Left renal cortex interstitium (tissue), 4 donors: ENCODE measurements around the gene PCDH9. TPM values are rescaled to one million over a fixed set of nuclear protein-coding genes. Genes with fewer than 3 reads are reported as not detected.

ENCODE experiments used
- DNase-seq, 4 donors: peaks; one replicate each; pipeline ENCODE4 v3.0.0-alpha.2; 2013; ENCODE audit warnings: low read depth in 4 of 4, low spot score in 2 of 4, missing footprints in 1 of 4
- polyA plus RNA-seq, 4 donors: library from polyadenylated mRNA; unstranded; fragments of 120-200 nt; gene quantifications; one replicate each; pipeline ENCODE4 v1.2.1, GENCODE V29; 2013; ENCODE audit not compliant: insufficient read length in 4 of 4

Gene PCDH9
- polyA plus RNA-seq, 4 donors, result 12.9 to 16.1 (median 13.7) TPM

- no peak for DNase-seq
Observed at GRCh38 chr13:66513728-66514127, 716.4 kb downstream of the PCDH9 start.

DNA sequence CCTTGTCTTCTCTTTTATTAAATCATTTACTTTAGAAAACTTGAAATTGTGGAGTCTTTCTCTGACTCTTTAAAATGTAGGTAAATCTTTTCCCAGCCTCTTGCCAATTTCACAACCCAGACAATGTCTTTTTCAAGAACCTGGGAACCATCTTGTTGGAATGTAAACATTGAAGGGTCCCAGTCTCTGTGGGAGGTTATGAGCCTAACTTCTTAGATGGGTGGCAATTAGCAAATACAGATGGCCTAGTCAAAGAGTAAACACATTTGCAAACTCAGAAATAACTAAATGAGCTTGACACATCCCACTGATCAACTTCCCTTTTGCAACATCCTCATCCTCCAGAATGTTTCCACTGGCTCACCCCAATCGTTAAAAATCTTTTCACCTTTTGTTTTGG is 721.0 kb downstream of the PCDH9 start:
- no peak for DNase-seq

- DNase-seq, result no peak
Observed at GRCh38 chr13:66508153-66508909, 721.8 kb downstream of the PCDH9 start.

GRCh38 chr13:66506979-66507378 is 723.2 kb downstream of the PCDH9 start:
- no peak for DNase-seq

DNA sequence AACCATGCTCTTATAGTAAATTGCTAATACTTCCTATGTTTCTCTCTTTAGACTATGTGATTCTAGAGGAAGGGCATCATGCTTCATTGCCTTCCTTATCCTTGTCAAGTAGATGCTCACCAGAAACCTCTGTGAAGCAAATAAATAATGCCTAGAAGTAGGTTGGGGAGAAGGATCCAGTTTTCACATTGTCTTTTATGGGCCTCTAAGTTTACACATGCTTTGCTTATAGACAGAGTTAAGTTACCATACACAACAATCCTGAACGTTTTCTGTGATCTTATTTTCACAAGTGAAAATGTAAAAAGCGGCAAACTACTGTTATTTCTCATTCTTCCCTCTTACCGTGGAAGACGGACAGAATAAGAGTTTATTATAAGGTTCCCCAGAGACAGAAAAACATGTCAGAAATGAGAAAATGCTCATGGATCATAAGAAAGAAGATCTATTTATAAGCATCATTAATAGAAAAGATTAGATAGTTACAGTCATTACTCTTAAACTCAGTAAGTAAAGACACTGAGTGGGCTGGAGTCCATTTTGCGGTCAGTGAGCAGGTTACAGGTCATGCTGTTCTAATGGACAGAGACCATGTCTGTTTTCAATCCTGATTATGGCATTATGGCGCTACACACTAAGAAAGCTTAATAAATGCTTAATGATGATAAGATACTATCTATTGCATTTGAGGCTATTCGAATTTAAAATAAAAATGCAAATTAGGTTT is 723.9 kb downstream of the PCDH9 start:
- DNase-seq, result no peak

DNA sequence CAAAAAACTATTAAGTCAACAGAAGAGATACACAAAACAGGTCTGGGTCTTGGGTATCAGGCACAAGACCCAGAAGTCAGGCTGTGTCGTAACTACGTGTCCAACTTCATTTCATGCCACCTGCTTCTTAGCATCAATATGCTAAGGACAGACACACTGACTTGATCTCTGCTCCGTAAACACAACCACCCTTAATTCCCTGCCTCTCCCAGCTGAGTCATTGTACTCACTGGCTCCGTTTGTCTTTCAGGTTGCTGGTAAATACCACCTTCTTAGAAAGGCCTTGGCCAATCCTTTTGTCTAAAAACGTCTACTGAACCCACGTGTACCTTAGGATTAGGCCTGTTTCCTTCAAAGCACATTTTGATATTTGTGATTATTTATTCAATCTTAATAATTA is 726.2 kb downstream of the PCDH9 start:
- no peak for DNase-seq

- DNase-seq, result no peak
Observed at GRCh38 chr13:66501181-66501580, 729.0 kb downstream of the PCDH9 start.

GRCh38 chr13:66492479-66492878 is 737.7 kb downstream of the PCDH9 start:
- DNase-seq, result no peak

DNA sequence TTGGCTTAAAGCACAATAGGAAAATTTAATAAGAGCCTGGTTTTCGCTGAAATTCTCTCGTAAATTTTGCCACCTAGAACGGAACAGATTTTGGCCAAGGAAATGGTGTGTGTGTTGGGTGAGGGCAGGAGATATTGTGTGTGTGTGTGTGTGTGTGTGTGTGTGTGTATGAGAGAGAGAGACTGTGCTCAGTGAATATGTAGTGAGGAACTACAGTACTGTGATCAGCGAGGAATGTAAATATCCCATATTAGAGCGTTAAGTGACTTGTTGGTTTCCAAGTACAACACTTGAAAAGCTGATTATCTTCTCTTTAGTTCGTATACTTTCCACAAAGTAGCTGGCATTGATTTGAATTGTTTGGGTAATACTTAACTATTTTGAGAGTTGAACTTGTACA is 738.9 kb downstream of the PCDH9 start:
- DNase-seq, result no peak

DNA sequence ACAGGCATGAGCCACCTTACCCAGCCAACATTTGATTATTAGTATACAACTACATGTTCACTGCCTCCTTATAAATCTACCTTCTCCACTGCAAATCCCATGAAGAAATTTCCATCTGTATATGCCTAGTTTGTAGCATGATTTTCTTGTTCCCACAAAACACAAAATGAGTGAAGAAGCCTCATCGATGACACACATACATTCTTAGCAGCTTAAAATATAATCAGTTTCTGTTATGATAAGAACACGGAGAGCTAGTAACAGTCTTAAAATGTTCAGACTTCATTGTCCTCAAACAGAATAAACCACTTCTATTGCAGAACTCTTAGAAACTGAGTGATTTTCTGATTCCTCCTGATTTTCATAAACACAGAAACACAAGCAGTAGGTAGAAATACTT is 740.5 kb downstream of the PCDH9 start:
- DNase-seq, result no peak

- DNase-seq, result no peak
Observed at GRCh38 chr13:66489172-66489571, 741.0 kb downstream of the PCDH9 start.

- no peak for DNase-seq
Observed at GRCh38 chr13:66483712-66484111, 746.4 kb downstream of the PCDH9 start.

DNA sequence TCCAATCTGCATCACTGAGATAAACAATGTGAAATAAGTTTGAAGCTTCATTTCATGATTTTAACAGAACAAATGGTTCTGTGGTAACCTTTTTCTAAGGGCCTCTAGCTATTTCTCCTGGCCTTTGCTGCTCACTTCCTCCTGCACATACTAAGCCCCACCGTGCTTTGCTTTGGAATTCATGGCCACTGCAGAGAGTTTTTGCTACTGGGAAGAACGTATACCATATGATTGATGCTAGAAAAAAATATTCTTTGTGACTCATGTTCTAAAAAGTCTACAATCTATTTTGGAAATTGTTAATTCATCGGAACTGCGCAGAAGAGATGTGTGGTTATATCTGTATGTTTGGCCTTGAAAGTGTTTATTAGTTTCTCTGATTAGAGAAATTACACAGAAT is 747.3 kb downstream of the PCDH9 start:
- DNase-seq, result no peak

GRCh38 chr13:66477816-66478215 is 752.3 kb downstream of the PCDH9 start:
- no peak for DNase-seq

DNA sequence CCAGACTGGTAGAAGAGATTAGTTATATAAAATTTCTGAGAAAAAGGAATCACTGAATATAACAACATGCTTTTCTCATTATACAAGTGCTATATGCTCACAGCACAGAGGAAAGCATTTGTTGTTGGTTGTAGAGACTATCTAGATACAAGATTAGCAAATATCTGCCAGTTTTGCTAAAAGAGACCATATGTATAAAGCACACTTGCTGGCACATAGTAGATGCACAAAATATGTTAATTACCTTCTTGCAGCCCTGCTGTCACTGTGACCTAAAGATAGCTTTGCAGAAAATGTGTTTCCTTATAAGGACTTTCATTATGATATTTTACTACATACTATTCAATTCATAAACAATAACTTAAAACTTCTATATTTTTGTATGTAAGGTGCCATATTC is 755.1 kb downstream of the PCDH9 start:
- DNase-seq, result no peak

DNA sequence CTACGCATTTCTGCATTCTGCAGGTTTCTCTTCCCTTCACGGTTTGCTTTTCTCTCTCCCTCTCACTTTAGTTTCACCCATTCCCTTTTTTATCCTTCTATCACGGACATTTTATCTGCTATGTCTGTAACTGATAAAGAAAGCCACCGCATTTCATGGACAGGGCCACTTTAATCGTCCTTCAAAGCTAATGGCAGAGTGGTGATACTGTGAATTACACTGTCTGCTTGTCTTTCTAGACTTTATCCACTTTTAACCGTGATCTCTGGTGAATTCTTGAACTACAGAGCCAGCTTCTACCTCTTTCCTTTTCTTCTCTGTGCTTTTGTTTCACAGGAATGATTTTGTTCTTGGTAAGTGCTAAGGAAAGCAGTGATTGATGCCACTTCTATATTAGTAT is 760.4 kb downstream of the PCDH9 start:
- no peak for DNase-seq

DNA sequence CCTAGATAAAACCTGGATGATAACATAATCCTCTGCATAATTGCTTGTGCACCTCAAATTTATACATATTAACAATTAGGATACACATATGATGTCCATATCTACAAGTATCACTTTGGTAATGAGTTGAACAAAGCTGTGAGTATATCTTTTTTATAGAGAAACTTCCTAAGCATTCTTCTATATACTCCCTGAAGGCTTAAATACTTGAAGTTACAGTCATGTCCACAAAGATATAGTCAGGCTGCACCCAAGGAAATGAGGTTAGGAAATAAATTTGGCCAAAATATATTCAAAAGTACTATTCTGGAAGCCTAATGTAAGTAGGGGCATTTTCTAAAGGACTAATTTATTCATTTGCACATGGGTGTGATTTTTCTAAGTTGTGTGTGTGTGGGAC is 761.5 kb downstream of the PCDH9 start:
- DNase-seq, result no peak

DNA sequence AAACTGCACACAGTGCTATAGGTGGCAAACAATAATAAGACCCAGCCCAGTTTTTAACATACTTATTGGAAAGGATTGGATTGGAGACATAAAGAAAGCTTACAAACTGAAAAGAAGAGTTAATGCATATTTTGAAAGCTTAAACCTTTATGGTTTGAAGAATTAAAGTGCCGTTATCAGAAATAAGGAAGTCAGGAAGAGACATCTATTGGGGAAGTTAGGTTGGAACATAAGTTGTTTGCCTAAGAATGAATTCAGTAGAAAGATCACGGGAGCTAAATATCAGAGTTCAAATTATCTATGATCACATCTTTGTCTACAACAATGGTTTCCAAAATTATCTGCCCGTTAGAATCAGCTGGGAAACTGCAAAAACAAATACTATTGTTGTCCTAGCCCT is 767.9 kb downstream of the PCDH9 start:
- no peak for DNase-seq

- DNase-seq, result no peak
Observed at GRCh38 chr13:66461021-66461420, 769.1 kb downstream of the PCDH9 start.

- no peak for DNase-seq
Observed at GRCh38 chr13:66459634-66460033, 770.5 kb downstream of the PCDH9 start.

DNA sequence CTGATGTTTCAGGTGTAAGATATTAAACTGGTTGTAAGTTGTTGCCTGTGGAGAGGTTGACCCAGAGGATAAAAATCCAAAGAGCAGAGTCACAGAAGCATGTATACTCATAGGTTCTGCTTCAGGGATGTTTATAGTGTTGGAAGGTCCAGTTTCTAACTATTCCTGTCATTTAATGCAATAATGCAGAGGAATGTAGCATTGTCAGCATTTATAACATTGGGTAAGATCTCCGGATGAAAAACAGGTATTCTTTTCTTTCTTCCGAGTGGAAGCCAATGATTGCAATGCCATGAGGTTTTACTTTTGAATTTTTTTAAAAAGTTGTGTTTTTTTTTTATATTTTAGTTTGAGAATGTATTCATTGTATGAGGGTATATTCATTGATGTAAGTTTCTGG is 771.0 kb downstream of the PCDH9 start:
- DNase-seq, result no peak

DNA sequence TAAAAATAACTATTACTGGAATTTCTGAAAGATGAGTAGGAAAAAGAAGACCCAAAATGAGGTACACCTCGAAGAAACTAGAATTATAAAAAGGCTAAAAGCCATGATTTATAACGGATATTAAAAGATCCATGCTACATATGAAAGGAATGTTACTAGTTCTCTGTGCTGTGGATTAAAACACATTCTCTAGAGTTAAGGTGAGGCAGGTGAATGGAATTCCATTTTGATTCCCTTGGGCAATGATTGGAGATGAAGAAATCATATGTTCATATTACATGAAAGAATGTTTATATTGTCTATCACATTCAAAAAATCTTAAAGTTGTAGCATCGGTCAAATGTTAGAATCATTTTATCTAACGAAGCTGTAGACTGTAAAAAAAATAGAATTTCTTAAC is 783.7 kb downstream of the PCDH9 start:
- no peak for DNase-seq
